ENCODE data around the gene AGBL4.

The AGBL4 gene

GRCh38 chr1:48823168-48823567 is 1200.6 kb downstream of the AGBL4 start:
- Histone ChIP-seq H3K36me3 (ENCODE audit: insufficient read depth, low read length) (no peaks in the 10 kb centered on the region), H3K27me3 (ENCODE audit: insufficient read depth, low read length) (peaks cover 3% of the 10 kb centered on the region; the same call in 1 of the 2 replicates), H3K9me3 (ENCODE audit: insufficient read depth, low read depth, low read length) (no peaks in the 10 kb centered on the region), H3K9ac (ENCODE audit: low read depth, low read length) (no peak overlapping the region), H3K27ac (ENCODE audit: low read depth, low read length) (no peak overlapping the region), H3K4me3 (ENCODE audit: low read length) (no peak overlapping the region), H3K4me1 (ENCODE audit: insufficient read depth, low read length) (no peaks in the 10 kb centered on the region)

GRCh38 chr1:48820491-48820890 is 1203.3 kb downstream of the AGBL4 start:
- Histone ChIP-seq H3K27ac (ENCODE audit: low read depth, low read length) (no peak overlapping the region), H3K4me3 (ENCODE audit: low read length) (no peak overlapping the region), H3K9me3 (ENCODE audit: insufficient read depth, low read depth, low read length) (no peaks in the 10 kb centered on the region), H3K9ac (ENCODE audit: low read depth, low read length) (no peak overlapping the region), H3K27me3 (ENCODE audit: insufficient read depth, low read length) (peaks cover 3% of the 10 kb centered on the region; the same call in 1 of the 2 replicates), H3K36me3 (ENCODE audit: insufficient read depth, low read length) (no peaks in the 10 kb centered on the region), H3K4me1 (ENCODE audit: insufficient read depth, low read length) (no peaks in the 10 kb centered on the region)
- 74% methylated on average over 2 of the region's 3 CpGs for WGBS

- H3K27me3 ChIP-seq (ENCODE audit: insufficient read depth, low read length), result no peaks in the 10 kb centered on the region
- H3K9me3 ChIP-seq (ENCODE audit: insufficient read depth, low read depth, low read length), result no peaks in the 10 kb centered on the region
- H3K9ac ChIP-seq (ENCODE audit: low read depth, low read length), result no peak overlapping the region
- no peaks in the 10 kb centered on the region for H3K4me1 ChIP-seq (ENCODE audit: insufficient read depth, low read length)
- no peak overlapping the region for H3K27ac ChIP-seq (ENCODE audit: low read depth, low read length)
- H3K36me3 ChIP-seq (ENCODE audit: insufficient read depth, low read length), result no peaks in the 10 kb centered on the region
- no peak overlapping the region for H3K4me3 ChIP-seq (ENCODE audit: low read length)
- 83% methylated on average over 4 of the region's 4 CpGs for WGBS
Measured at GRCh38 chr1:48817505-48818114, 1206.1 kb downstream of the AGBL4 start.

GRCh38 chr1:48810740-48811139 is 1213.0 kb downstream of the AGBL4 start:
- WGBS, result 87% methylated on average over 4 of the region's 4 CpGs
- H3K9me3 ChIP-seq (ENCODE audit: insufficient read depth, low read depth, low read length), result no peaks in the 10 kb centered on the region

GRCh38 chr1:48808496-48808895 is 1215.3 kb downstream of the AGBL4 start:
- H3K27ac ChIP-seq (ENCODE audit: low read depth, low read length), result no peak overlapping the region
- H3K9ac ChIP-seq (ENCODE audit: low read depth, low read length), result no peak overlapping the region
- H3K36me3 ChIP-seq (ENCODE audit: insufficient read depth, low read length), result no peaks in the 10 kb centered on the region
- no peaks in the 10 kb centered on the region for H3K27me3 ChIP-seq (ENCODE audit: insufficient read depth, low read length)
- H3K4me1 ChIP-seq (ENCODE audit: insufficient read depth, low read length), result no peaks in the 10 kb centered on the region
- no peak overlapping the region for H3K4me3 ChIP-seq (ENCODE audit: low read length)
- 96% methylated on average over 3 of the region's 3 CpGs for WGBS
- no peaks in the 10 kb centered on the region for H3K9me3 ChIP-seq (ENCODE audit: insufficient read depth, low read depth, low read length)

More at GRCh38 chr1:48810740-48811139, 1213.0 kb downstream of the AGBL4 start:
- Histone ChIP-seq H3K27me3 (ENCODE audit: insufficient read depth, low read length) (no peaks in the 10 kb centered on the region), H3K4me3 (ENCODE audit: low read length) (no peak overlapping the region), H3K4me1 (ENCODE audit: insufficient read depth, low read length) (no peaks in the 10 kb centered on the region), H3K36me3 (ENCODE audit: insufficient read depth, low read length) (no peaks in the 10 kb centered on the region), H3K9ac (ENCODE audit: low read depth, low read length) (no peak overlapping the region), H3K27ac (ENCODE audit: low read depth, low read length) (no peak overlapping the region)

- H3K9ac ChIP-seq (ENCODE audit: low read depth, low read length), result no peak overlapping the region
- H3K36me3 ChIP-seq (ENCODE audit: insufficient read depth, low read length), result no peaks in the 10 kb centered on the region
- H3K4me1 ChIP-seq (ENCODE audit: insufficient read depth, low read length), result no peaks in the 10 kb centered on the region
- H3K27me3 ChIP-seq (ENCODE audit: insufficient read depth, low read length), result no peaks in the 10 kb centered on the region
- no peak overlapping the region for H3K4me3 ChIP-seq (ENCODE audit: low read length)
- WGBS, result 67% methylated on average over 3 of the region's 4 CpGs
- H3K9me3 ChIP-seq (ENCODE audit: insufficient read depth, low read depth, low read length), result no peaks in the 10 kb centered on the region
- H3K27ac ChIP-seq (ENCODE audit: low read depth, low read length), result no peak overlapping the region
Measured at GRCh38 chr1:48807554-48808260, 1216.0 kb downstream of the AGBL4 start.

GRCh38 chr1:48803474-48803873 is 1220.3 kb downstream of the AGBL4 start:
- Histone ChIP-seq H3K27me3 (ENCODE audit: insufficient read depth, low read length) (no peaks in the 10 kb centered on the region), H3K4me3 (ENCODE audit: low read length) (no peak overlapping the region), H3K9ac (ENCODE audit: low read depth, low read length) (no peak overlapping the region), H3K27ac (ENCODE audit: low read depth, low read length) (no peak overlapping the region), H3K9me3 (ENCODE audit: insufficient read depth, low read depth, low read length) (no peaks in the 10 kb centered on the region), H3K36me3 (ENCODE audit: insufficient read depth, low read length) (no peaks in the 10 kb centered on the region), H3K4me1 (ENCODE audit: insufficient read depth, low read length) (no peaks in the 10 kb centered on the region)

- WGBS, result 0% methylated on average over 1 of the region's 1 CpG
- Histone ChIP-seq H3K27me3 (ENCODE audit: insufficient read depth, low read length) (no peaks in the 10 kb centered on the region), H3K27ac (ENCODE audit: low read depth, low read length) (no peak overlapping the region), H3K4me3 (ENCODE audit: low read length) (no peak overlapping the region), H3K9me3 (ENCODE audit: insufficient read depth, low read depth, low read length) (no peaks in the 10 kb centered on the region), H3K36me3 (ENCODE audit: insufficient read depth, low read length) (no peaks in the 10 kb centered on the region), H3K9ac (ENCODE audit: low read depth, low read length) (no peak overlapping the region), H3K4me1 (ENCODE audit: insufficient read depth, low read length) (no peaks in the 10 kb centered on the region)
Measured at GRCh38 chr1:48794816-48795215, 1228.9 kb downstream of the AGBL4 start.

- H3K27ac ChIP-seq (ENCODE audit: low read depth, low read length), result no peak overlapping the region
- H3K4me1 ChIP-seq (ENCODE audit: insufficient read depth, low read length), result no peaks in the 10 kb centered on the region
- H3K36me3 ChIP-seq (ENCODE audit: insufficient read depth, low read length), result no peaks in the 10 kb centered on the region
- H3K9ac ChIP-seq (ENCODE audit: low read depth, low read length), result no peak overlapping the region
- H3K9me3 ChIP-seq (ENCODE audit: insufficient read depth, low read depth, low read length), result no peaks in the 10 kb centered on the region
- H3K4me3 ChIP-seq (ENCODE audit: low read length), result no peak overlapping the region
- no peaks in the 10 kb centered on the region for H3K27me3 ChIP-seq (ENCODE audit: insufficient read depth, low read length)
- 85% methylated on average over 1 of the region's 1 CpG for WGBS
Measured at GRCh38 chr1:48793863-48794262, 1229.9 kb downstream of the AGBL4 start.

GRCh38 chr1:48792961-48793360 is 1230.8 kb downstream of the AGBL4 start:
- H3K4me1 ChIP-seq (ENCODE audit: insufficient read depth, low read length), result no peaks in the 10 kb centered on the region
- no peak overlapping the region for H3K9ac ChIP-seq (ENCODE audit: low read depth, low read length)
- no peak overlapping the region for H3K4me3 ChIP-seq (ENCODE audit: low read length)
- H3K36me3 ChIP-seq (ENCODE audit: insufficient read depth, low read length), result no peaks in the 10 kb centered on the region
- H3K27ac ChIP-seq (ENCODE audit: low read depth, low read length), result no peak overlapping the region
- no peaks in the 10 kb centered on the region for H3K27me3 ChIP-seq (ENCODE audit: insufficient read depth, low read length)
- H3K9me3 ChIP-seq (ENCODE audit: insufficient read depth, low read depth, low read length), result no peaks in the 10 kb centered on the region
- WGBS, result 78% methylated on average over 1 of the region's 1 CpG

- Histone ChIP-seq H3K4me1 (ENCODE audit: insufficient read depth, low read length) (no peaks in the 10 kb centered on the region), H3K9ac (ENCODE audit: low read depth, low read length) (no peak overlapping the region), H3K4me3 (ENCODE audit: low read length) (no peak overlapping the region), H3K27ac (ENCODE audit: low read depth, low read length) (no peak overlapping the region), H3K27me3 (ENCODE audit: insufficient read depth, low read length) (no peaks in the 10 kb centered on the region), H3K36me3 (ENCODE audit: insufficient read depth, low read length) (no peaks in the 10 kb centered on the region), H3K9me3 (ENCODE audit: insufficient read depth, low read depth, low read length) (no peaks in the 10 kb centered on the region)
Measured at GRCh38 chr1:48790397-48790796, 1233.4 kb downstream of the AGBL4 start.
